ENCODE measurements around the gene TSHZ1. TPM values are rescaled to one million over a fixed set of nuclear protein-coding genes. Genes with fewer than 3 reads are reported as not detected.

Gene TSHZ1
- total and polyA plus RNA-seq, 12 donors = 6.8 to 25.0 (median 16.0) TPM

DNA sequence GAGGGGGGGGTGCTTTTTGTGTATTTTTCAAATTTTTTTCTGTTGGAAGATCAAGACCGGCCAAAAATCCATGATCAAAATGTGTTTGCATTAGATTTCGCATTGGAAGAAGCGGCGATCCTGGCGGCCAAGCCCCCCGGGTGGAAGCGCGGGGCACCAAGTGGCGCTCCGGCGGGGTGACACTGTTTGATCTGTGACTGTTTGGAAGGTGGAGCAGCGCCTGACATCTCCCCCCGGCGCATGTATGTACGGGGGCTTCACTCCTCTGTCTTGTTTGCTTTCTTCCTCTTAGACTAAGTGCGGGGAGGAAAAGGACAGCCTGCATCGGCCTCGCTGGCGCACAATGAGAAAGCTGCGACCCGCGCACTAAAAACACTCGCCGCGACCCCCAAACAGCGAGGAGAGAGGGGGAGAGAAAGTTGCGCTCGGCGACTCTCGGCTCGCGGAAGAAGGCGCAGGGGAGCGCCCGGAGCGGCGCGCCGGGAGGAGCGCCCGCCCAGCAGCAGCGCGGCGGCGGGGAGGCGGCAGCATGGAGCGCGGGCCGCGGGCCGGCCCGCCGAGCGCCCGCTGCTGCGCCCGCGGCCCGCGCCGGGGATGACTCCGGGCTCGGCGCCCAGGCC lies 515 bp downstream of the TSHZ1 start:
- intact Hi-C loops (cut with DNase I) = loop anchor here in 1 of 2 donors (5.0 kb wide), 1 partner anchor 36 kb away; no protein-coding TSS in a partner anchor
- TF ChIP-seq, protein P1, sequence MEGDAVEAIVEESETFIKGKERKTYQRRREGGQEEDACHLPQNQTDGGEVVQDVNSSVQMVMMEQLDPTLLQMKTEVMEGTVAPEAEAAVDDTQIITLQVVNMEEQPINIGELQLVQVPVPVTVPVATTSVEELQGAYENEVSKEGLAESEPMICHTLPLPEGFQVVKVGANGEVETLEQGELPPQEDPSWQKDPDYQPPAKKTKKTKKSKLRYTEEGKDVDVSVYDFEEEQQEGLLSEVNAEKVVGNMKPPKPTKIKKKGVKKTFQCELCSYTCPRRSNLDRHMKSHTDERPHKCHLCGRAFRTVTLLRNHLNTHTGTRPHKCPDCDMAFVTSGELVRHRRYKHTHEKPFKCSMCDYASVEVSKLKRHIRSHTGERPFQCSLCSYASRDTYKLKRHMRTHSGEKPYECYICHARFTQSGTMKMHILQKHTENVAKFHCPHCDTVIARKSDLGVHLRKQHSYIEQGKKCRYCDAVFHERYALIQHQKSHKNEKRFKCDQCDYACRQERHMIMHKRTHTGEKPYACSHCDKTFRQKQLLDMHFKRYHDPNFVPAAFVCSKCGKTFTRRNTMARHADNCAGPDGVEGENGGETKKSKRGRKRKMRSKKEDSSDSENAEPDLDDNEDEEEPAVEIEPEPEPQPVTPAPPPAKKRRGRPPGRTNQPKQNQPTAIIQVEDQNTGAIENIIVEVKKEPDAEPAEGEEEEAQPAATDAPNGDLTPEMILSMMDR (IDR thresholded peaks at IDR 0.05) = no peak
- TF ChIP-seq POLR2A (IDR thresholded peaks at IDR 0.05) = no peak
- H3K36me3 ChIP-seq (replicated peaks in 1 of 2) = no peaks in the 10 kb centered on the region
- peak overlapping the region; percentile 8 to 99 (median 65) for H3K27ac ChIP-seq
- DNase-seq = peak in 2 of 7 donors; percentile 24
- H3K4me3 ChIP-seq = peak overlapping the region; percentile 56 to 96 (median 72)
- 0 to 1% (median 0%) methylated on average over 22 to 64 of the region's 64 CpGs for WGBS, 4 donors
- H3K4me1 ChIP-seq (replicated peaks in 1 of 2) = peaks cover 20 to 44% of the 10 kb centered on the region in 2 donors
- no peaks in the 10 kb centered on the region for H3K27me3 ChIP-seq
- H3K9me3 ChIP-seq (replicated peaks in 1 of 3) = no peaks in the 10 kb centered on the region

DNA sequence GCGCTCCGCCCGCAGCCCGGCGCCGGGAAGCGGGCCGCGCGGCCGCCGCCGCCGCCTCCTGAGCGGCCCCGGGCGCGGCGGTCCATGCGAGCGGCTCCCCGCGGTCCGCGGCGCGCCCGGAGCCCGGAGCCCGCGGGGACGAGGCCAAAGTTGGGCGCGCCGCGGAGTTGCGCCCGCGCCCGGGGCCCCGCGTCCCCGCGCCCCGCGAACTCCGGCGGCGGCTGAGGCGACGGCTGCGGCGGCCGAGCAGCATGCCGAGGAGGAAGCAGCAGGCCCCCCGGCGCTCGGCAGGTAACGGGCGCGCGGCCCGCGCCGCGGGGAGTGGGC lies 992 bp downstream of the TSHZ1 start:
- Histone ChIP-seq H3K27ac (peak overlapping the region in 3 of 5 donors; percentile 77 to 90 (median 88)), H3K36me3 (replicated peaks in 1 of 2) (no peaks in the 10 kb centered on the region), H3K4me1 (replicated peaks in 1 of 2) (peaks cover 20 to 39% of the 10 kb centered on the region in 2 donors), H3K27me3 (no peaks in the 10 kb centered on the region), H3K9me3 (replicated peaks in 1 of 3) (no peaks in the 10 kb centered on the region), H3K4me3 (peak overlapping the region in 2 of 4 donors; percentile 57 to 89)
- TF ChIP-seq, protein P1 (IDR thresholded peaks at IDR 0.05) = no peak
- TF ChIP-seq POLR2A (IDR thresholded peaks at IDR 0.05) = no peak
- no peak for DNase-seq
- intact Hi-C loops (cut with DNase I) = loop anchor here in 1 of 2 donors (5.0 kb wide), 1 partner anchor 36 kb away; no protein-coding TSS in a partner anchor
- 0 to 1% methylated on average over 26 to 66 of the region's 66 CpGs; no CpG with 5 or more reads in 2 of the 4 donors for WGBS, 4 donors

DNA sequence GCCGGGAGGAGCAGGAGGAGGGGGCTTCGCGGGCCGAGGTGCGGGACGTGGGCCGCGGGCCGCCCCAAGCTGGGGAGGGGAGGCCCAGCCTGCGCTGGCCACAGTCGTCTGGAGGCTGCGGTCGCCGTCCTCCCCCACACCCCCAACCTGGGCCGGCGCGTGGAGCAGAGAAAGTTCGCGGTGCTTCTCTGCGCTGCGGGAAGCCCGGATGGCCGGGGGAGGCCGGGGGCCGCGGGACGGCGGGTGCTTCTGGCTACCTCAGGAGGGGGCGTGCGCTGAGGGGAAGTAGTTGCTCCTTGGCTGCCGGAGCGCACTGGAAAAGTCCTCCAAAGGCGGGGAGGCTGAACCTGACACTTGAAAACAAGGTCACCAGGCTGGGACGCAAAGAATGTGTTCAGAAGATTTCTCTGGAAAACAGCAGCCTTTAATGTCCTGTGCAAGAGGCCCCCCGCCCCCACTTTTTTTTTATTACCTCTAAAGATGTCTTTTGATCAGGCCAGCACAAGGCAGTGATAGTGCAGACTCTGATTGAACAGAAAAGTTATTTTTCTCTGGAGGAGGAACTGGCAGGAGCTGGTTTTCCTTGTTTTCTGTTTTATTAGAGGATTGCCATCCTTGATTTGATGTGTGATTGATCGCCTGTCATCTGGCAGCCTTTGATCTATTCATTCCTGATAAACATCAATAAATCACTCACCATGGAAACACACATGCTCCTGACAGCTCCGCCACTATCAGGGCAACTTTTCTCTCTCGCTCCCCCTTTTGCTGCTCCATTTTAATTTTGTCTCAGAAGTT lies 1.6 kb downstream of the TSHZ1 start:
- TF ChIP-seq POLR2A (IDR thresholded peaks at IDR 0.05) = peak in 1 of 2 donors; percentile 42
- TF ChIP-seq, protein P1 (IDR thresholded peaks at IDR 0.05) = no peak
- 1 to 5% (median 2%) methylated on average over 9 to 38 of the region's 38 CpGs for WGBS, 4 donors
- Histone ChIP-seq H3K4me3 (peak overlapping the region in 3 of 4 donors; percentile 18 to 89 (median 57)), H3K9me3 (replicated peaks in 1 of 3) (no peaks in the 10 kb centered on the region), H3K27ac (peak overlapping the region in 3 of 5 donors; percentile 77 to 90 (median 88)), H3K36me3 (replicated peaks in 1 of 2) (no peaks in the 10 kb centered on the region), H3K4me1 (replicated peaks in 1 of 2) (peaks cover 20 to 33% of the 10 kb centered on the region in 2 donors), H3K27me3 (no peaks in the 10 kb centered on the region)
- DNase-seq = peak; percentile 52 to 73 (median 64)
- intact Hi-C loops (cut with DNase I) = loop anchor here in 1 of 2 donors (5.0 kb wide), 1 partner anchor 35 kb away; no protein-coding TSS in a partner anchor

DNA sequence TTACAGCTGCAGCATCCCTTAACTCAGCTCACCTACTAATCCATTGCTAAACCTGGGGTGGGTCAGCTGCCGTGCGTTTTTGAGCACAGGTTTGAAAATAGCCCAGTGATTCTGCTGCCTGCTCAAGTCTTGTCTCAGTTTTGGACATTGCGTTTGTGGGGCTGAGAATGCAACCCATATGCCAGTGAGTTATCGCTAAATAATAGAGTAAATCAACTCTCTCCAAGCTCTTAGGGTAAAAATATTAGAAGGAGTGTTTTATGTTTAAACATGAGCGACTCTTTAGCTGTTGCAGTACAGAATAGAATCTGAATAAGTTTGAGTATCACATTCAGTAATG lies 2.1 kb downstream of the TSHZ1 start:
- Histone ChIP-seq H3K27me3 (no peaks in the 10 kb centered on the region), H3K4me1 (replicated peaks in 1 of 2) (peaks cover 20 to 31% of the 10 kb centered on the region in 2 donors), H3K27ac (peak overlapping the region in 2 of 5 donors; percentile 36 to 90), H3K36me3 (replicated peaks in 1 of 2) (no peaks in the 10 kb centered on the region), H3K9me3 (replicated peaks in 1 of 3) (no peaks in the 10 kb centered on the region), H3K4me3 (peak overlapping the region in 1 of 4 donors; percentile 89)
- DNase-seq = no peak
- 21 to 31% (median 24%) methylated on average over 5 of the region's 5 CpGs for WGBS, 4 donors
- intact Hi-C loops (cut with DNase I) = loop anchor here in 1 of 2 donors (5.0 kb wide), 1 partner anchor 35 kb away; no protein-coding TSS in a partner anchor
- TF ChIP-seq POLR2A (IDR thresholded peaks at IDR 0.05) = no peak
- TF ChIP-seq, protein P1 (IDR thresholded peaks at IDR 0.05) = no peak
